ENCODE results near the gene JAML.

The JAML gene, protein sequence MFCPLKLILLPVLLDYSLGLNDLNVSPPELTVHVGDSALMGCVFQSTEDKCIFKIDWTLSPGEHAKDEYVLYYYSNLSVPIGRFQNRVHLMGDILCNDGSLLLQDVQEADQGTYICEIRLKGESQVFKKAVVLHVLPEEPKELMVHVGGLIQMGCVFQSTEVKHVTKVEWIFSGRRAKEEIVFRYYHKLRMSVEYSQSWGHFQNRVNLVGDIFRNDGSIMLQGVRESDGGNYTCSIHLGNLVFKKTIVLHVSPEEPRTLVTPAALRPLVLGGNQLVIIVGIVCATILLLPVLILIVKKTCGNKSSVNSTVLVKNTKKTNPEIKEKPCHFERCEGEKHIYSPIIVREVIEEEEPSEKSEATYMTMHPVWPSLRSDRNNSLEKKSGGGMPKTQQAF

GRCh38 chr11:118224511-118225188, at the start of gene JAML:
Gene JAML (minus strand): TSS chr11:118225011. CDS start chr11:118214866, 10,145 bp downstream.
- peak; percentile 62 for DNase-seq

DNA sequence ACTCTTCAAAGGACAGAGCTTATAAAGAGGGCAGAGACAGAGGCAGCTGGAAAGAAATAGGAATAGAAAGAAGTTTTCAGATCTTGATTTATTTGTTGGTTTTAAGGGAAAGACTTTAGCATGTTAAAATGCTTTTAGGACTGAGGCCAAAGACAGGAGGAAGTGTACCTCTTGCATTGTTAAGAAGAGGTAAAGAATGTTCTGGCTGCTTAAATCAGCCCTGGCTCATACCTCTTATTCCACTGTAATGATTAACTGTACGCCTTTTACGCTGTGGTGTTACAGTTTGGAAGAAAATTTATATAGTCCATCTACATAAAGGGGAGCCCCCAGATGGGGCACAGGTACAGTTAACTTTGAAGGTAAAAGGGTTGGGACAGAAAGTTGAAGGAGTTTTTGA, 49.4 kb upstream of the JAML start:
- no peak for DNase-seq

- DNase-seq: no peak
Measured at GRCh38 chr11:118272001-118272400, 47.2 kb upstream of the JAML start.

- no peak for DNase-seq
Measured at GRCh38 chr11:118267486-118267885, 42.7 kb upstream of the JAML start.

GRCh38 chr11:118265954-118266353, 41.1 kb upstream of the JAML start:
- no peak for DNase-seq

DNA sequence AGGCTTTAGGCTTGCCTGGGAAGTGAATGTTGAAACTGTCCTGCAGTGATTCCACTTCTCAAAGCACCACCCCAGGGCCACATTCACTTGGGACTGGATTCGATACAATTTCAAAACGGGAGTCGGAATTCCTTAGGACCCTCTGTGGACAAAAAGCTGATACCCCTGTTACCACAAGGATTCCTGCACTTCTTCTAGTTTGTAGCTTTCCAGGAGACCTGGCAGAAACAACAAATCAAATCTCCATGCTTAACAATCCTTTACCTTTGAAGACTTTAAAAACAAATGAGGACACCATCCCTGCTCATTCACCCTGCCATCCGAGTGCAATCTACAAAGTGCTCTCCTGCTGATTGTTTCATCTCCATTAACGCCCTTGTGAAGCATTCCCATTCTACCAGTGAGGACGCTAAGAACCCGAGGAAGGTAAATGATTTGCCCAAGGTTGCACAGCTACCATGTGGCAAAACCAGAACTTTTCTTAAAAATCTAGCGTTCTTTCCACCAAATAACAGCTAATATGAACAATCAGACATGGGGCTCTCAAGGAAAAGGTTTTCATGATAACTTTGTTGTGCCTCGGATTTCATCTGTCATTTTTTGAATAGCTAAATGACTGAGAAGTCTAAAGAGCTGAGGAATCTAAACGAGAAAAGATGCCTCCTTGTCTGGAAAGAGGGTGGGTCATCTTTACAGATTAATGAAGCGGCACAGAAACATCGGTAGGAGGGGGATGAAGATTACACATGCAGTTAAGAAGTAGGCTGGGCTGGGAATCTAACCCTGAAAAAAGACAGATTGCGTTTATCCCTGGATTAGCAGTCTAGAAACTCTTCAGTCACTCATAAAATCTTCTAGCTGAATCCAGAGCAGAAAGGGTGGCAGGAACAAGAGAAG, 40.0 kb upstream of the JAML start:
- DNase-seq: no peak

GRCh38 chr11:118263695-118264568, 39.1 kb upstream of the JAML start, which contains the start of gene MPZL2:
Gene MPZL2 (minus strand): TSS chr11:118264297. CDS start chr11:118264153, 144 bp downstream.
- no peak for DNase-seq

DNA sequence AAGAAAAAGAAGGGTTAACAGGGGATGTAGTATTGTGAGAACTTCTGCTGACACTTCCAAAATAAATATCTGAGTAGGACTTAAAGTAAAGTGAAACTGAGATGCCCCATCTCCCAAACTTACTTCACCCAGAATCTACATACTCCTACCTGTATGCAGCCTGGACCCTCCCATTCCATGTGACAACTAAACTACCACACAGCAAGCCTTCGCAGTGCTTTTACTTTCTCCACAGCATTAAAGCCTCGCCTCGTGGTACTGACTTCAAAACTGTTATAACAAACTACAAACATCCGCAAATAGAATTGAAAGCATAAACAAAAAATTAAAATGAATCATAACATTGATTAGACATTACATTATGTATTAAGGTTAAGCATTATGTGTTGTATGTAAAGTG, 38.3 kb upstream of the JAML start:
- no peak for DNase-seq

DNA sequence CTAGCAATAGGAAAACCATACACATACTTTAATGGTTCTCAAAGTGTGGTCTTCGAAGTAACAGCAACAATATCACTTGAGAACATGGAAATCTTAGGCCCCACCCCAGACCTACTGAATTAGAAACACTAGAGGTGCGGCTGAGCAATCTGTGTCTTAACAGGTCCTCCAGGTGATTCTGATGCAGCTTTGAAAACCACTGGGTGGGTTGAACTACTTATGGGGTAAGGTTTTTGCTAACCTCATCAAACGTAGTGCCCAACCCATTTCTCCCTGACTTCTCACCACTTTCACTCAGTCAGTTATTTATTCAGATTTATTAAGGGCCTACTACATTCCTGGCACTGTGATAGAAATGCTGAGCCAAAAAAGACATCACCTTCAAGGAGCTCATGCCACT, 35.5 kb upstream of the JAML start:
- DNase-seq: no peak

- DNase-seq: no peak
Measured at GRCh38 chr11:118259138-118259537, 34.3 kb upstream of the JAML start.

DNA sequence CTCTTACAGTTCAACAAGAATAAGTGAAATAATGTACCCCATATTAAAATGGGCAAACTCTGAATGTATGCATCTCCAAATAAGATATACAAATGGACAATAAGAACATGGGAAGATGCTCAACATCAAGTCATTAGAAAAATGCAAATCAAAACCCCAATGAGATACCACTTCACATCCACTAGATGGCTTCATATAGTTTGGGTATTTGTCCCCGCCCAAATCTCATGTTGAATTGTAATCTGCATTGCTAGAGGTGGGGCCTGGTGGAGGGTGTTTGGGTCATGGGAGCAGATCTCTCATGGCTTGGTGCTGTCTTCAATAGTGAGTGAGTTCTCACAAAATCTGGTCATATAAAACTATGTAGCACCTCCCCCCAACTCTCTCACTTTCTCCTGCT, 33.6 kb upstream of the JAML start:
- DNase-seq: no peak

DNA sequence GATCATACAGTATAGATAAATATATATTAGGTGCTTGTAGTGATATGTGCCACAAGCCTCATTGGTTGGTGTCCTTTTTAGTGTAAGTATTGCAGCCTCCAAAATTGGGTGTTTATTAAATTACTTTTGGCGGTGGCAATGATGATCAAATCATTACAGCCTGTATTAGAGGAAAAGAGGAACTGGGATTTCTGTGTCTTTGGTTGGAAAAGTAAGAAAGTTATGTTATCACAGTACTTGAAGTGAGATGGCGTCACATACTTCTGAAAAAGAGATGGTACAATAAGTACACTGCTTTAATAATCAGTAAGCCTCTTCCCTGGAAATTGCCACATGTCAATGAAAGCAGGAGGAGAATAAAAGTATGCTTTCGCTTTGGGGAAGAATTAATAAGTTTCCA, 27.9 kb upstream of the JAML start:
- DNase-seq: no peak

DNA sequence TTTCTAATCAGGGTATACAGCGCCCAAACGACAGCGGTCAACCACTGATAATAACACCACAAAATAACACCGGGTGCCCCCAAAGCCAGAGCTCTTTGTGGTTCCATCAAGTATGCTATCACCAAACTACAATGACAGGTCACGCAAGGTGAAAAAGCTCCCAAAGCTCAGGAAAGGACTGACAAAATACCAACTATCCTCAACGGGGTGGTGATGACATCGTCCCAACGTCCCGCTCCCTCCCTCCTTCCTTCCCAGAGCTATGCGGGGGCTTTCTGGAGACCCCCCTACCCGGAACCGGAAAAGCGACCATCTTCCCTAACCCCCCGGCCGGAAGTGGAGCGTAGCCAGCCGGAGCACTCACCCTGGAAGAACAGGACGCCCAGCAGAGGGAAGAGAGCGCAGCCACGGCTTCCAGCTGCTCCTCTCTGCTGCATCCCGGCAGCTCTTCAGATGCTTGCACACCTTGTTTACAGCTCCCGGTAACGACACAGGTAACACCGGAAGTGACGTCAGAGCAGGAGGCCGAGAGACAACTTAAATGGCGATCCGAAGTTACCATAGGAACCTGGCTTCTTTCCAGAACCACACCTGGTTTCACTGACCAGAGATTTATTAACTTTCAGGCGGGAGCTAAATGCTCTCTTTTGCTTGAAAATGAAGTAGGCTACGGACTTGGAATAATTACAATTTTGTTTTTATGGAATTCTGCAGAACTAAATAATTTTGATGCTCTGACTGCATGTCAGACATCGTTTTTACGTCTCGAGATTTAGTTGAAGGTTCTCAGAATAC, 27.2 kb upstream of the JAML start, which contains the start of gene MPZL3:
TSS of gene MPZL3 (minus strand) at position 508 of the 795 bp plus-strand sequence. CDS start at position 437, 71 bp downstream.
- DNase-seq: peak; percentile 73

DNA sequence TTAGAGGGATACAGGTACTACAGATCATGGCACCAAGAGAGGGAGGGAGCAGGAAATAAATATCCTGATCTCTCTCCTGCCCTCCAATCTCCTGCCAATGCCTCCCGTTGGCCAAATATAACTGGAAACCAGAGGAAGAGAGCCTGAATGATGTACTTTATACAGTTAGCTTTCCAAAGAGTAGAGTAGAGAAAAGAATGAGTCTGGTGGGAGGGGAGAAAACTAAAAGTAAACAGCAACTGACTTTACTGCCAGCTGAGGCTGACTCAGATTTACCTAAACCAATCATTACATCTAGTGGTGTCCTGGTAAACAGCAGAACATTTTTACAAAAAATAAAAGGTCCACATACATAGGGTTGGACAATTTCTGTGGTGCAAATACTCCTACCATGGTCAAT, 22.2 kb upstream of the JAML start:
- DNase-seq: no peak

DNA sequence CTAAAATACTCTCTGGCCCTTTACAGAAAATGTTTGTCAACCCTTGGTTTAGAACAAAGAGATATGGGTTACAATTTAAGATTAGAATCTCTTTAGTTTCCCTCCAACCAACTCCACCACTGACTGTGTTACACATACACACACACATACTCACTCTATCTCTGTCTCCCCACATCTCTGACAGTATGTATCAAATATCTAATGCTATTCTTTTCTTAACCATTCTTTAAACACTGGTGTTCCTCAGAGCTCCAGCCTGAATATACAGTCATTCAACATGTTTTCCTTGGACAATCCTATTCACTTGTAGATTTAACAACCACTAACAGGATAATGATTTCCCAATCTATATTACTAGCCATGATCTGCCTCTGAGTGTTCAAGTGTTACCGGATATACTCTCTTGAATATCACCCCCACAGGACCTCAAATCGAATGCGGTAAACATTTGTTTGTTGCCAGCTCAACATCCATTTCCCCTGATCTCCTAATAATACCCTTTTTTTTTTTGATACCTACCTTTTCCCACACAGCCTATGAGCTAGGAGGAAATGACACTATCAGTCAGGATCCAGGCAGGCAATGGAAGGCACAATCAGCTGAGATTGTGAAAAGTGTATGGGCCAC, 21.2 kb upstream of the JAML start:
- DNase-seq: no peak

- DNase-seq: no peak
Measured at GRCh38 chr11:118243993-118244762, 19.4 kb upstream of the JAML start.

- DNase-seq: no peak
Measured at GRCh38 chr11:118243161-118243560, 18.4 kb upstream of the JAML start.

GRCh38 chr11:118241764-118242098, 16.9 kb upstream of the JAML start:
- DNase-seq: no peak

- DNase-seq: peak; percentile 100
Measured at GRCh38 chr11:118240999-118241763, 16.4 kb upstream of the JAML start.

Data from GF-D8 (cell line).